ENCODE results near the gene SLC25A11.

SLC25A11 gene, protein sequence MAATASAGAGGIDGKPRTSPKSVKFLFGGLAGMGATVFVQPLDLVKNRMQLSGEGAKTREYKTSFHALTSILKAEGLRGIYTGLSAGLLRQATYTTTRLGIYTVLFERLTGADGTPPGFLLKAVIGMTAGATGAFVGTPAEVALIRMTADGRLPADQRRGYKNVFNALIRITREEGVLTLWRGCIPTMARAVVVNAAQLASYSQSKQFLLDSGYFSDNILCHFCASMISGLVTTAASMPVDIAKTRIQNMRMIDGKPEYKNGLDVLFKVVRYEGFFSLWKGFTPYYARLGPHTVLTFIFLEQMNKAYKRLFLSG

DNA sequence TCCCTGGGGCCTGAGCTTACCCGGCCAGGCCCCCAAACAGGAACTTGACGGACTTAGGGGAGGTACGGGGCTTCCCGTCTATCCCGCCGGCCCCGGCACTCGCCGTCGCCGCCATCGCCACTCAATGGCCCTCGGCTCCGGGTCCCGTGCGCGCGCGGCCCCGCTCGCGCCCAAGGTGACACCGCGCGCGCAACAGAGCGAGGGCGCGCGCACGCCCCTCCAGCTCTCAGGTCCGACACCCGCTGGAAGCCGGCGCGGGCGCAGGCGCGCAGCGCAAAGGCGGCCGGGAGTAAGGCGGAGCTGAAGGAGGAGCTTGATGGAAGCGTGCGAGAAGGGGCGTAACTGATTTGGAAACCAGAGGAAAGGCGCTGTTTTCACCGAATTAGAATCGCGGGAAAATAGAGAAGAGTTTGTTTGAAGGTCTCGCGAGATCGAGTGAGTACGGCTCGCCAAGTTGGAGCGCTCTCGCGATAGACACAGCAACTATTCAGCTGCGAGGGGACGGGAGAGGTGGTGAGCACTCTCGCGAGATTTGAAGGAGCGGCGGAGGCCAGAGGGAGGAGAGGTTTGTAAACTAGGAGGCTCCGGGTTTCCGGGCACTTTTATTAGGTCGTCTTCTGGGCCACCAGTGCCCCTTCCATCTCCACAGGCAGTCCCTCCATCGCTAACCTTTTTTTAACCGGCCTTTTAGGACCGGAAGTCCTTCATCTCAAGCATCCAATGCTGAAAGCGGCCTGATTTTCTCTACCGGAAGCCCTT is at the start of gene SLC25A11, which contains the start of gene RNF167:
Gene SLC25A11 (minus strand): TSS at position 251 of the 759 bp plus-strand sequence. CDS start 136 bp downstream, at position 115.
Gene RNF167 (plus strand): TSS at position 473 of the 759 bp plus-strand sequence. CDS start 642 bp downstream, outside the sequence.
- peak; percentile 98 for DNase-seq (ENCODE audit: low spot score)

DNA sequence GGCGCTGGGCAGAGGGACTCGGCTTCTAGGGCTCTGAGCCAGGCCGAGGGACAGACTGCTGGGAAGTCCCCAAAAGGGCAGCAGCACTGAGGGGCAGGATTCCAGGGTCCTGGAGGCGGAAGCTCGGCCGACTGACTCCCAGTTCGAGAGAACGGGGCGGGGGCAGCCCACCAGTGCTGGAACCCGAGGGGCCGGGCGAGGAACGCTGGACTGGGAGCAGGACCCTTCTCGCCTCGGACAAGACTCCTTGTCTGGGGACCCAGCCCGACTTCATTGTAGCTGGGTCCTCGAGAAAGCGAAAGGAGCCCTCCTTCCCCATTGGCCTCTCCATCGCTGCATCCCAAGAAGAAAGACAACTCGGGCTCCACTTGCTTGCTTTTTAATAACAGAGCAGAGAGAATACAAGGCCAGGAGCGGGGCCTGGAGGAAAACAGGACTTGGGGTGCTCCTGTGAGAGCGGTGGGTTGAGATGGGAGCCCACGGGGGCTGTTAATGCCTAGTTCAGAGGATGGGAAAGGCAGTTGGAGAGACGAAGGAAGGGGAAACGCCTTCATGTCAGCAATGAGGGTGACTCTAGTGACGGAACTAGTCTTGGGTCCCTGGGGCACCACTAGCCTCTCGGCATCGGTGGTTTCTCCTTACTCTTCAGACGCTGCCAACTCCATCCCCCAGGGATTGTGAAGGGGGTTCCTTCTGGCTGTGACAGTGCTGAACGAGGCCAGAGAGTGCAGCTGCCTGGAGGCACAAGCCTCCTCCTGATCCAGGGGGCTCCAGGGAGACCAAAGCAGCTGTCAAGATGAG is 48.1 kb upstream of the SLC25A11 start:
- DNase-seq (ENCODE audit: low spot score): no peak

DNA sequence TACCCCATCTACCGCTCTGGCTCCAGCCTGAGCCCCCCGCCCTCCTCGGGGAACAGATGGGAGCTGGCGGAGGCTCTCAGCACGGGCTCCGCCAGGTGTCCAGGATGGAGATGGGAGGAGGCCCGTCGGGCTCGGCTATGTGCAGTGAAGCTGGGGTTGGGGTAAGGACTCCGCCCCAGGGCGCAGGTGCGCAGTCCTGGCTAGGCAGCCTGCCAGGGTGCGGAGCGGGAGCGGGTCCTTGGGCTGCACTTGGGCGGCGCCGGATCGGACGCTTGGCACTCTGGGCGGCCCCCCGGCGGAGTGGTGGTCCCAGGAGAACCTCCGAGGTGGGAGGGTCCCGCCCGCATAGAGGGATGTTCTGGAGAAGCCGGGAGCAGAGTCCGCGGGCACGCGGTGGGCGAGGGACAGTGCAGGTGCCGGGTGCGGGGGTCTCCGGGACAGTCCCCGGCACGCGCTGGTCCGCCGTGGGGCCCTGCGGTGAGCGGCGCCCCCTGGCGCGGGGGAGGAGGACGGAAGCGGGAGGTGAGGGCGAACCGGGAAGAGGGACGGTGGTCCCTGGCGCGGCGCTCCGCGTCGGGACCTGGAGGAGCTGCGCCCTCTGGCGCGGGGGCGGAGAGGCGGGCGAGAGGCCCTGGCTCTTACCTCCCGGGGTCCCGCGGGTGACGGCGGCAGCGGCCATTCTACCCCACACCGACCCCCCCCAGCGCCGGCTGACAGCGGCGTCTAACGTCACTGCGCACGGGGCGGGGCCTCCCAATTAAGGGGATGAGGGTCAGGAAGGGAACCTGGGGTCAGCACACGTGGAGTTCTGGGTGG is 47.3 kb upstream of the SLC25A11 start, which contains the start of gene CAMTA2:
Gene CAMTA2 (minus strand): TSS at position 725 of the 816 bp plus-strand sequence. CDS start 1,453 bp downstream, outside the sequence.
- DNase-seq (ENCODE audit: low spot score): peak; percentile 62

DNA sequence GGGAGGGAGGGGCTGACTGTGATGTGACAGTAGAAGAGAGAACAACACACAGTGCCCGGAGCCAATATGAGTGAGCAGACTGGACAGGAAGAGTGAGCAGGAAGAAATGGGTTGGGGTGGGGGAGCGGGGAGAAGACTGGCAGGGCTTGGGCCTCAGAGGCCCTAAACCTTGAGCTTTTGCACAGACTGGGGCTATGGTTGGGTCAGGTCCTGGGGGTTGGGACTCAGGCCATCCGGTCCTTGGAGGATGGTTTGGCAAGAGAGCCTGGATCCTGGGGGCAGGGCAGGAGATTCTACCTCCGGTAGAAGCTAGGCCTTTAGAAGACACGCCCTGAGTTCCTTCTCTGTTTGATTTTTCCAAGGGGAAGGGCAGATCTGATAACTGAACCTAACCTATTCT is 46.6 kb upstream of the SLC25A11 start:
- DNase-seq (ENCODE audit: low spot score): no peak

DNA sequence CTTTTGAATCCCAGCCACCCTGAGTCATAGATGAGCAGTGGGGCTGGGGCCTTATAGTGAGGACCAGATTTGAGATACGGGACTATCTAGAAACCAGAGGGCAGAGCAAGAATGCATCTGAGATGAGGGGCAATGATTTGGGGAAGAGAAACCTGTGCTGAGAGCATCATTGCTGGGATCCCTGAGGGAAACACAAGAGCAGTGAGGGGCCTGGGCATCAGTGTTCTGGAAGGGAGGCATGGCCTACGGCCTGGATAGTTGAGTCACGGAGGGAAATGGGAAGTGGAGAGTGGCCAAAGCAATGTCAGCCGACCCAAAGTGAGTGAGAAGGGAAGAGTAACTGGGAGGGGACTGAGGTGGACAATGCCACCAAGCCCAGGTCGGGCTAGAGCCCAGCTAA is 42.5 kb upstream of the SLC25A11 start:
- DNase-seq (ENCODE audit: low spot score): no peak

DNA sequence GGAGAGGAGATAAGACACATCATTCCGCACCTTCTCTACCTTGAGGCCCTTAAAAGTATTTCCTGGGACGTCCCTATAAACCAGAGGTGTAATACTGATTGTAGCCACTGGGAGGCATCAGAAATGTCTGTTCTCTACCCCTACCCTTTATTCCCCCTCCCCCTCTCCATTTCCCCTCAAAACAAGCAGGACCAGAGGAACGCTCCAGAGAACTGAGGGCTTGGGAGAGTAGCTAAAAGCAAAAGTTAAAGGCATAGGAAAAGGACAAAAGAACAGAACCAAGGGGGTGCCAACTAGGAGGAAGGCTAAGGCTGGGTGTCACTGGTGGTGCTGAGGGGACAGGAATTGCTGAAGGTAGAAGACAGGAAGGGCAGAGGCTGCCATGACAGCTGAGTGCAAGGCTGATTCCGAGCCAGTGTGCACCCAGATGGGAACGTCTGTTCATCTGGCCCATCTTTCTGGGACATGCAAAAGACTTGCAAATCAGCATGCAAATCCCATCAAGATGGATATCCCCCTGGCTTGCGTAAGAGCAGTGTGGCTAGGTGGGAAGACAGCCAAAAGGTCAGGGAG is 40.9 kb upstream of the SLC25A11 start:
- DNase-seq (ENCODE audit: low spot score): peak; percentile 69

DNA sequence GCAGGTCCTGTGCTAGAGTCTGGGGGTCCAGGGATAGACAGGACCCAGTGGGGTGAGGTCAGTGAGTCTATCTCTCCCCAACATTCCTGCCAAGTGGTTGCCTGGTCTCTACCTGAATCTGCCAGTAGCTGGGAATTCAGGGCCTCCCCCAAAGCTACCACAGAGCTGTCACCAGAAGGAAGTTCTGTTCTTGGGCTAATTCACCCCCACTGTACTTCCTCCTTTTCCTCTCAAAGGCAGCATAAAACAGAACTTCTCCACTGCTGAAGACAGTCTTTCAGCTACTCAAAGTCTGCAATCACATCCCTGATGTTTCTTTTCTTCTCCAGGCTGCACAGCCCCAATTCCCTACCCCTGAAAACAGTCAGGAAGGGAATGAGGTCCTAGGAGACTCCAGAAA is 38.9 kb upstream of the SLC25A11 start:
- DNase-seq (ENCODE audit: low spot score): no peak

DNA sequence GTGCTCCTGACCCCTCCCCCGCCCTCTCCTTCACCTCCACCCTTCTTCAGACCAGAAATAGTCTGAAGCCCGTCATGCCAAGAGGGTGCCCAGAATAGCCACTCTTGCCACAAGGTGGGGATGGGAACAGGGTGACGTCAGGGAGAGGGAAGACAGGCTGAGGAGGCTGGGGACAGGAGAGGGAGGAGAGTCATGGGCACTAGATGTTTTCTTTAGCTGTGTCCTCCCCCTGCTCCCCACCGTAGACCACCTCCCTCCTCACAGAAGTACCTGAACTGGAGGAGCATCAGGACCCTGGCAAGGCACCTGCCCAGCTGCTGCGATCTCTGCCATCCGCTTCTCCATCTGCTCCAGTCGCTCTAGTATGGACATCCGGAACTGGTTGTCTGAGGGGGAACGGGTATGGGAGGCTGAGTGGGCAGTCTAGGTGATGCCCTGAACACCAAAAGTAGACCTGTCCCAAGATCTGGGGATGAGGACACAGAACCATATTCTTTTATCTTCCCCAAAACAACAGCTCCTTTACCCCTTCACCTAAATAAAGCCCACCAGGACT is 34.3 kb upstream of the SLC25A11 start:
- no peak for DNase-seq (ENCODE audit: low spot score)

DNA sequence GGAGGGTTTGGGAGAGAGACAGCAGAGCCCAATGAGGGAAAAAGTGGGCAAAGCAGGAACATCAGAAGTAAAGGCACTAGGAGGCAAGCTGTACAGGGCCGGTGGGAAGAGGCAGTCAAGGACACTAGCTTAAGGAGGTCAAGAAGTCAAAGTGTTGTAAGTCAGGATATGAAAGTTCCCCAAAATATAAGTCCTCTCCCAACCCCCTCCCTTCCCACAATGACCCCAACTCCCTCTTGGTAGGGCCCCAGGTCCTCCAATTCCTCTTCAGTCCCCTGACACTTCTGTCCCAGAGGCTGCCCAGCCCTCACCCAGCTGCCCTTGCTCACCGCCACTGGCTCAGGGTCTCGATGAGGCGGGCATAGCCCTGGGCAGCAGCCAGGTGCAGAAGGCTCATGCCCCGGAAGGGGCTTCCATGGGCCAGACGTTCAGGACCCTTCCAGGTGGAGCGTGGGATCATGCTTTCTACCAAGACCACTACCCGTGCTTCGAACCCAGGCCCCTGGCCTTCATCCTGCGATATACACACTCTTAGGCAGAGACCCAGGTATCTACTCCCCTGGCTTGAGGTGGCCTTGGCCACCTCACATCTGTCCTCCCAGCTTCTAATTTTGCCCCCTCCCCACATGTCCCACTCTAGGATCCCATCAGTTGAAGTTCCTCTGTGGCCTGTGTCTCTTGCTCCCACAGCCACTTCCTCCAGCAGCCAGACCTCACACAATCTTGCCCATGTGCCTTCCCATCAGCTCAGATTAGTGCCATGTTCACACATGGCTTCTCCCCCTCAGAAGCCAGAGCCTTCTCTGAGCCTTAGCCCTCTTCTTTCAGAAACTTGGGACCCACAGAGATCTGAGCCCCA is 33.6 kb upstream of the SLC25A11 start:
- no peak for DNase-seq (ENCODE audit: low spot score)

DNA sequence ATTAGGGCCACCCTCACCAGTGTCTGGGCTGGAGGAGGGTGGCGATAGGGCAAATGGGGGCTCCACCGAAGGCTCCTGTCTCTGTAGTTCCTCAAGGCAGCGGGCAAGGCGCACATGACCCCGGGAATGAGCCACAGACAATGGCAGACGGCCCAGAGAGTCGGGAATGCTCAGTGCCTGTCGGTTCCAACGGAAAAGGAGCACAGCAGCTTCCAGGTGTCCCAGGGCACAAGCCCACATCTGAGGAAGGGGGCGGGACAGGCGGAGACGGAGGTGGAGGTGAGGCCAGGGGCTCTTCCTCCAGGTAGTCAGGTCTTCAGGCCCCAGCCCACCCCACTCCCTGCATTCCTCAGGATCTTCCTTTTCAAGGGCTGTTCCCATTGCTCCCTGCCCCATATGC is 32.9 kb upstream of the SLC25A11 start:
- DNase-seq (ENCODE audit: low spot score): no peak

DNA sequence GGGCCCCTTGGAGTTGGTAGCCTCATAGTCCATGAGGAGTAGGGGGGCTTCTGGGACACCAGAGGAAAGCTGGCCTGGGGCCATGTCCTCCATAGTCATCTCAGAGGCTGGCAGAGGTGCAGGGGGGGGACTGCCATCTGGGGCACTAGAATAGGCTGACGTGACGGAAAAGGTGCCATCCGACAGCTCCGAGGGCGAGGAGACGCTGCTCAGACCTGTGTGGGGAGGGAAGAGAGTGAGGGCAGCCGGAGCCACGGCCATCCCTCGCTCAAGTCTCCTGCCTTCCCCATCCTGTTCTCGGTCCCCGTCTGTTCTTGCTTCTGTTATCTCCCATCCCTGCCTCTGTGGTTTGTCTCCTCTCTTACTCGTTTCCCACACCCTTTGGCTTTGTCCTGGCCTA is 32.5 kb upstream of the SLC25A11 start:
- DNase-seq (ENCODE audit: low spot score): no peak

DNA sequence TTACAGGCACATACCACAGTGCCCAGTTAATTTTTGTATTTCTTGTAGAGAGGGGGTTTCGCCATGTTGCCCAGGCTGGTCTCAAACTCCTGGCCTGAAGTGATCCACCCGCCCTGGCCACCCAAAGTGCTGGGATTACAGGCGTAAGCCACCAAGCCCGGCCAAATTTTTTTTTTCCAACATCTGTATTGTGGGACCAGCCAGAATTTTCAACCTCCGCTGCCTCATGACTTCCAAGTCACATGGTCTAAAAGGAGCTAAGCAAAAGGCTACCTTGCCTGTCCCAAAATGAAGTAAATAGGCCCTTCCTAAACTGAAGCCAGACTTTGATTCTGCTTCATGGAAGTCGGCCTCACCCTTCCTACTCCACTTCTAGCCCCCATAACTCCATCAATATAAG is 32.0 kb upstream of the SLC25A11 start:
- DNase-seq (ENCODE audit: low spot score): no peak

DNA sequence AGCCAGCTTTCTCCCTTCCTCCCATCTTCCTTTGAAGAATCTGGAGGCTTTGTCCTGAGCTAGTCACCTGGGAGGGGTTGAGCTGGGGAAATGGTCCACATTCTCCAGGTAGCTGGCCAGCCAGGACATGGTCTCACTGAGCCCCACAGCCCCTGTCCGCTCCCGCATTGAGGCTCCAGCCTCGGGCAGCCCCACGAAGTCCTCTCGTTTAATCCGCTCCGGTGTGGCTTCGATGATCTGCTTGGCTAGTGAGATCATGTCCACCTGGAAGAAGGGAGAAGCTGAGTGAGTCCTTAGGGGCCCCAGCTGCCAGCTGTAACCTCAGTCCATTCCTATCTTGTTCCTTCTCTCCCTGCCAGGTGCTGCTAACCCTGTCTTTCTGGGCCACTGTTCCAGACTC is 30.4 kb upstream of the SLC25A11 start:
- no peak for DNase-seq (ENCODE audit: low spot score)

DNA sequence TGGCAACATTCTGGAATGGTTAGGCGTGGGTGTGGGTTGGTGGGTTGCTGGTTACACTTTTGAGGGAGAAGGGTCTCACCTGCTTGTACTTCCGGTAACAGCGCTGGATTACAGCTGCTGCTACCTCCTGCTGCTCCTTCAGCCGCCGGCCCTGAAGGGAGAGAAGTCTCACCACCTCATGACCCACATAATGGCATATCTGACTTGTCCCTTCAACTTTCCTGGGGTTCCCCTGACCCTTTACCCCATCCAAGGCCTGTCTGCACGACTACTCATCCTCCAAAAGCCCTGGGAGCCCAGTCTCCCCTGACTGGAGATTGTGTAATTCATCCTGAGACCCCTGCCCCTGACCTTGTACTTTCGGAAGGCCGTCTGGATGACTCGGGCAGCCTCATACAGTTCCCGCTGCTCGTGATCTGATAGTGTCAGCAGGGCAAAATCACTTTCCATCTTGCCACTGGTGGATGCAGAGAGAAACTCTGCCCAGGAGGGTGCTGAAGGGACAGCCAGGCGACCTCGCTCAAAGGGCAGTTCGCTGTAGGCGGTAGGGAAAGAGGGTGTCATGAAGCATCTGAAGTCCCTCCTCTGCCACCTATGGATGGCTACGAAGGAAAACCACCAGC is 29.8 kb upstream of the SLC25A11 start:
- DNase-seq (ENCODE audit: low spot score): no peak

DNA sequence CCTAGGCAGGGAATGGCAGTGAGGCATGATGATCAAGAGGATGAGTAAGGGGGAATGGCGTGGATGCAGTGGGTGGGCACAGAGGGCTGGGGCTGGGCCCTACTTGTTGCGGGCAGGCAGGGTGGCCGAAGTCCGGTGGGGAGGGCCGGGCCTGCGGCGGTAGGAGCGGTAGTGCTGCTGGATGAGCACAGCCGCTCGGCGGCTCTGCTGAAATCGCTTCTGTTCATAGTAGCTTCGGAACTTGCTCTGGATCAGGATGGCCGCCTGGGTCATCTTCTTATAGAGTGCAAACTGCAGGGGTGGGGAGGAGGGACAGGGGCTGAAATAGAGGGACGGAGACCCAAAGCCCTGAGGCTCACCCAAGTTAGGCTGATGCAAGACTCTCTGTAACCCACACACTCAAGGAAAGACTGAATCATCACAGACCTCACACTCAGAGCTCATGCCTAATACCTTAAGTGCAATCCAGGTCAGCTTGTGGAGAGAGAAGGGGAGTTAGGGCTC is 29.3 kb upstream of the SLC25A11 start:
- DNase-seq (ENCODE audit: low spot score): no peak

DNA sequence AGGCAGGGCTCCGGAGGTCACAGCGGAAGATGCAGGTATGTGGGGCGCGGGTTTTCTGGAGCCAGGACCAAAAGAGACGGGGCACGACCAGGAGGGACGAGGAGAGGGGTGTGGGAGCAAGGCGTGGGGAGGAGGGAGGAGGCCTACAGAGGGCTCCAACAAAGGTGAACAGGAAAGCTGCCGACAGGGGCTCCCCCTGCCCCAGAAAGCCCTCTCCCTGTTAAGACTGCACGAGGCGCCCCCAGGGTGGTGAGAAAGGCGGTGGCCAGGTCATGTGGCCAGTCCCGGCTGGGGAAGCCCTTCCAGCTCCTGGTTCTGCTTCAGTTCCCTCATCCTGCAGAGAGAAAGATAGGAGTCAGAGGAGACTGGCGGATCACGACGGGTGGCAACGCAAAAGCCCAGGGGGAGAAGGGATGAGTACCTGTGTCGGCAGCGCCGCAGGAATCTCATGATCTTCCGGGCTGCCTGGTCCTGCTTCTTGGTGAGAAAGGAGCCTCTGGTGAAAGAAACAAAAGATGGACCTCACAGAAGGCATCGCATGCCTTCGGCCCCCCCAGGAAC is 28.7 kb upstream of the SLC25A11 start:
- DNase-seq (ENCODE audit: low spot score): no peak

DNA sequence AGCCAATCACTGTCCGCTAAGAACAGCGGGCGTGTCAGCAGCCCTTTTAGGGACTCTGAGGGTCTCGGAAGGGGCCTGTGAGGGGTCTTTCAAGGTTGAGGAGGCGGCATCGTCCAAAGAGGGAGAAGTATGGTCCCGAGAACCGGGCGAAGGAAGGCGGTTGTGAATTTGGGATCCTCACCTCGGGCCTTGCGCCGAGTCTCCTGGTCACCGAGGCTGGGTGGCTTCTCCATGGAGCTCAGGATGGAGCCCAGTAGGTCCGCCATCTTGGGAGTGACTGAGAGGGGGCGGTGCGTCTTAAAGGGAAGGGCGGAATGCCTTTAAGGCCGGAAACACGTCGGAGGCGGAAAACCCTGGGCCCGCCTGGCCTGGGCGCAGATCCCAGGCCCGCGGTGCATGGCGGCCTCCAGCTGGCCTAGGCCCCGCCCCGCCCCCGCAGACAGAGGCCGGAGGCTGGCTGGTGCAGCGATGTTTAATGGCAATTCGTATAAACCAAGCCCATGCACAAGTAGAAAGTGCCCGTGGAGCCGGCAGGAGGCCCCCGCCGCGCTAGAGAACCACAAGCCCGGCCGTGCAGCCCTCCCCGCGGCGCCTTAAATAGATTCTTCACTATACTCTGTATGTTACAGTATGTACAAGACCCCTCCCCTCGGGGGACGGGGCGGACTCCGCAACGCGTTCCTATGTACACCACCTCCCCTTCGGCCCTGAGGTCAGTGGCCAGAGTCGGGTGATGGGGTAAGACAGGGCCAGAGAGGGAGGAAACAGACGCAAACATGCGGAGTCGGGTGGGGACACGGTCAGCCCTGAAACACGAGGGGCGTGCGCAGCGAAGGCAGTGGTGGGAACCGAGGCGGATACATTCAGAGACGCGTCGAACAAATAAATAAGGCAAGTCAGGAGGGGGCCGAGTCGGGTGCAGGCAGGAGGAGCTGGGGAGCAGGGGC is 28.0 kb upstream of the SLC25A11 start, which contains the start of gene SPAG7:
Gene SPAG7 (minus strand): TSS at position 279 of the 947 bp plus-strand sequence. CDS start 13 bp downstream, at position 266.
- peak; percentile 87 for DNase-seq (ENCODE audit: low spot score)
